NT2/D1 (cell line): ENCODE measurements around the gene RPRD1A.
"Not testable (repeated sequence)": the region's sequence is repeated elsewhere in the genome, so short reads cannot be mapped to it uniquely, and the experiment has no call there.

Experiments
- SUZ12 ChIP-seq: IDR thresholded peaks from 2 replicates; pipeline ENCODE4 v1.6.1; 2011; ENCODE audit not compliant: insufficient read length, insufficient read depth; ENCODE audit errors: extremely low read depth
- YY1 ChIP-seq: IDR thresholded peaks from 2 replicates; pipeline ENCODE4 v1.6.1; 2011; ENCODE audit not compliant: insufficient read length, insufficient read depth
- ZNF274 ChIP-seq: IDR thresholded peaks from 2 replicates; pipeline ENCODE4 v1.6.1; 2011; ENCODE audit warnings: mild to moderate bottlenecking, low read depth, low read length

GRCh38 chr18:36064809-36065079 lies 2.6 kb downstream of the RPRD1A start:
- TF ChIP-seq YY1, ZNF274, SUZ12: not testable (repeated sequence)
